ENCODE results near the gene TTC13. TPM values are rescaled to one million over a fixed set of nuclear protein-coding genes. Genes with fewer than 3 reads are reported as not detected.

The TTC13 gene
- total RNA-seq, 3 donors from 2014 or later: 20.5 to 26.6 (median 22.0) TPM

DNA sequence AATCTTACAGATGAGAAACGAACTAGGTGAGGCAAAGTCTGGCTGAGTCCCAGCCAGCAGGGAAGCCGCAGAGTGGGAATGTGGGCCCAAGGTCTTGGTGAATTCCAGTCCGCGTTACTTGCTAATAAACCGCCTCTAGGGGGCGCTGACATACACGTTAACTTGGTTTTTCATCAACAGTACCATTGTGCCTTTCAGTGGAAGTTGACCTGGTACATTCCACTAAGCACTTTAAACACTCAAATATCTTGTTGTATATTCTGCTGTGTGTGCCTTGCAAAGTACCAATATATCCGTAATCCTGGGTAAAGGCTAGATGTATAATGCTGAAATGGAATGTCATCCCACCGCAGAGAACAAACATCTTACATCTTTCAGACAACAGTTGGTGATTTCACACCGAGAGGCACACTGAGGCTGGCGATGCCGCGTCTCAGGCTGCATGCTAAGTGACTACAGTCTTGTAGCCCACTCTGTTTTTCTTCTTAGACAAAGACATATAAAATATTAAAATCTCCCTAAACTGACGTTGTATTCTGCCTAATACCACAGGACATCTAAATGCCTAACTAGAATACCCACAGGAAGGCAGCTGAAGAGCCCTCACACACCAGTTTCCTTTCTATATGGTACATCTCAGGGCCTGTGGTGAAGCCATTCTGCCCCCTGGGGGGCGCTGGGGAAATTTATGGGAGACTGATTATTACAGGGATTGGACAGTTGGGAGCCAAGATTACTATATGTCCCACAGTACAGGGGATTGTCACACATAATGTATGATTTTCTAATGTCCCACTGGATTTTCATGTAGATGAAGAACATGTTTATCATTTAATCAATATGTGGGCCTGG is 61.2 kb downstream of the TTC13 start:
- Histone ChIP-seq H3K36me3 (no peaks in the 10 kb centered on the region), H3K27ac (no peak overlapping the region), H3K27me3 (no peaks in the 10 kb centered on the region), H3K4me1 (no peaks in the 10 kb centered on the region), H3K4me3 (no peak overlapping the region), H3K9me3 (no peaks in the 10 kb centered on the region)
- no peak for TF ChIP-seq POLR2A (IDR thresholded peaks at IDR 0.05)
- TF ChIP-seq, protein P1, sequence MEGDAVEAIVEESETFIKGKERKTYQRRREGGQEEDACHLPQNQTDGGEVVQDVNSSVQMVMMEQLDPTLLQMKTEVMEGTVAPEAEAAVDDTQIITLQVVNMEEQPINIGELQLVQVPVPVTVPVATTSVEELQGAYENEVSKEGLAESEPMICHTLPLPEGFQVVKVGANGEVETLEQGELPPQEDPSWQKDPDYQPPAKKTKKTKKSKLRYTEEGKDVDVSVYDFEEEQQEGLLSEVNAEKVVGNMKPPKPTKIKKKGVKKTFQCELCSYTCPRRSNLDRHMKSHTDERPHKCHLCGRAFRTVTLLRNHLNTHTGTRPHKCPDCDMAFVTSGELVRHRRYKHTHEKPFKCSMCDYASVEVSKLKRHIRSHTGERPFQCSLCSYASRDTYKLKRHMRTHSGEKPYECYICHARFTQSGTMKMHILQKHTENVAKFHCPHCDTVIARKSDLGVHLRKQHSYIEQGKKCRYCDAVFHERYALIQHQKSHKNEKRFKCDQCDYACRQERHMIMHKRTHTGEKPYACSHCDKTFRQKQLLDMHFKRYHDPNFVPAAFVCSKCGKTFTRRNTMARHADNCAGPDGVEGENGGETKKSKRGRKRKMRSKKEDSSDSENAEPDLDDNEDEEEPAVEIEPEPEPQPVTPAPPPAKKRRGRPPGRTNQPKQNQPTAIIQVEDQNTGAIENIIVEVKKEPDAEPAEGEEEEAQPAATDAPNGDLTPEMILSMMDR (IDR thresholded peaks at IDR 0.05): peak in 2 of 3 donors; percentile 47 to 57
- intact Hi-C loops (cut with DNase I; ENCODE audit: low total_unique reads): loop anchor here (5.0 kb wide), 1 partner anchor 560 kb away; no protein-coding TSS in a partner anchor
- peak; percentile 27 to 59 for DNase-seq (ENCODE audit: low spot score in 2 of 2)

DNA sequence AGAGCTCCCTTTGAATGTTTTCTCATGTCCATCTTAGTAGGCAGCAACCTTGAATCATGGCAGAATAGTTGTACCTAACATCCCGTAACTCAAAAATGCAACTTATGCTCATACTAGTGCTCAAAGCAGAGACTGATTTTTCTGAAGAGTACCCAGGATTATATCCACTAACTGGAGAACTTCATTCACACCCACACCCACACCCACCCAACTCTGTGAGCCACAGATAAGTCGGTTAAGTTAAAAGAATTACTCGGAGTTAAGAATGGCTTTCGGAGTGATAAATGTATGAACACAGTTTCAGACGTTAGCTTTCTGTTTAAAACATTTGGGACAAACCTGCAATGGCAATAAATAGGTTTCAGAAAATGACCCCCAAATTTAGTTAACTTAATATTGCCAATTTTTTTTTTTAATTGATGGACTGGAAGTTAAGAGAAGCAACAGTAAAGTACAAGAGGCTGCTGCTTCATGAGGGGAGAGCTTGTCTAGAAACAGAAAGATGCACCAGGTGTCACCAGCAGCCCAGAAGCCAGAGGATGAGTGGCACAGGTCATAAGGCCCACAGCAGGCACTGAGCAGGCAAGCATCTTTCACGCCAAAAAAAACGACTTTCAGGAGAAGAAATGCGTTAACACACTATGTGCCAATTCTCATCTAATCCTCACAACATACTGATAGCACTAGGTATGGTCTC is 61.9 kb downstream of the TTC13 start:
- intact Hi-C loops (cut with DNase I; ENCODE audit: low total_unique reads): loop anchor here (5.0 kb wide), 1 partner anchor 559 kb away; no protein-coding TSS in a partner anchor
- DNase-seq (ENCODE audit: low spot score in 2 of 2): no peak
- no peaks in the 10 kb centered on the region for H3K4me1 ChIP-seq
- no peaks in the 10 kb centered on the region for H3K9me3 ChIP-seq
- H3K4me3 ChIP-seq: no peak overlapping the region
- H3K36me3 ChIP-seq: no peaks in the 10 kb centered on the region
- TF ChIP-seq POLR2AphosphoS5 (IDR thresholded peaks at IDR 0.05): no peak
- no peak for TF ChIP-seq POLR2A (IDR thresholded peaks at IDR 0.05)
- TF ChIP-seq, protein P1 (IDR thresholded peaks at IDR 0.05): no peak
- H3K27ac ChIP-seq: no peak overlapping the region
- H3K27me3 ChIP-seq: no peaks in the 10 kb centered on the region

DNA sequence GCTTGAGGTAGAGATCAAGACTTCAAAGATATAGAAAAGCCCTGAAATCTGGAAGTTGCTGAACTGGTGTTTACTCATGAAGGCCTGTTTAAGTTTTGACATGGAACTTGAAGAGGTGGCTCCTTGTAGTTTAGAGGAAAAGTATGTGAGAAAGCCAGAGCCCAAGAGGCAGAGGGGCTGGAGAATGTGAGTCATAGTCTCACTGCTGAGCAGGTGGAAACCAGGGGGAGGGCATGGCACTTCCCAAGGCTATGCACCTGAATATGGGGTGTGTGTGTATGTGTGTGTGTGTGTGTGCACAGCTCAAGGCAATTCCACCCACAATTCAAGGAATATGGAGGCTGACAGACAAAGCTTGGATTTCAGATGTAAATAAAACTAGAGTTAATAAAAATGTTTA is 63.6 kb downstream of the TTC13 start:
- no peaks in the 10 kb centered on the region for H3K4me1 ChIP-seq
- no peaks in the 10 kb centered on the region for H3K36me3 ChIP-seq
- no peak overlapping the region for H3K4me3 ChIP-seq
- no peak for DNase-seq (ENCODE audit: low spot score in 2 of 2)
- no peak overlapping the region for H3K27ac ChIP-seq
- no peak for TF ChIP-seq POLR2AphosphoS5 (IDR thresholded peaks at IDR 0.05)
- no peaks in the 10 kb centered on the region for H3K9me3 ChIP-seq
- intact Hi-C loops (cut with DNase I; ENCODE audit: low total_unique reads): loop anchor here (5.0 kb wide), 1 partner anchor 558 kb away; no protein-coding TSS in a partner anchor
- H3K27me3 ChIP-seq: no peaks in the 10 kb centered on the region

DNA sequence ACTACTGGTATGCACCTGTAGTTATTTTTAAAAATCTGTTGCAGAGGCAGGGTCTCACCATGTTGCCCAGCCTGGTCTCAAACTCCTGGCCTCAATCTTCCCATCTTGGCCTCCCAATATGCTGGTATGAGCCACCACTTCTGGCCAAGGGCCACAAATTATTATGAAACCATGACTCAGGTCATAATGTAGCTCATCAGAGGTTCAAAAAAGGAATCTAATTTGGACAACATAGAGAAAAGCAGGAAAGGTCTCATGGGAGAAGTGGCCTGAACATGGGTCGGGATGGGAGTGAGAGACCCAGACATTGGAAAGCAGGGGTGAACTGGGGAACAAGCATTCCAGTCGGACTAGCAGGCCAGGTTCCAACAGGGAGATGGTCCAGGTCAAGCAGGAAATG is 65.2 kb downstream of the TTC13 start:
- DNase-seq (ENCODE audit: low spot score in 2 of 2): no peak
- Histone ChIP-seq H3K27ac (peak overlapping the region; percentile 27 to 35), H3K9me3 (no peaks in the 10 kb centered on the region), H3K4me3 (no peak overlapping the region), H3K27me3 (no peaks in the 10 kb centered on the region), H3K36me3 (no peaks in the 10 kb centered on the region), H3K4me1 (no peaks in the 10 kb centered on the region)
- TF ChIP-seq POLR2A (IDR thresholded peaks at IDR 0.05) (no peak), POLR2AphosphoS5 (IDR thresholded peaks at IDR 0.05) (no peak)
- TF ChIP-seq, protein P1 (IDR thresholded peaks at IDR 0.05): no peak
- intact Hi-C loops (cut with DNase I; ENCODE audit: low total_unique reads): no loop called here

DNA sequence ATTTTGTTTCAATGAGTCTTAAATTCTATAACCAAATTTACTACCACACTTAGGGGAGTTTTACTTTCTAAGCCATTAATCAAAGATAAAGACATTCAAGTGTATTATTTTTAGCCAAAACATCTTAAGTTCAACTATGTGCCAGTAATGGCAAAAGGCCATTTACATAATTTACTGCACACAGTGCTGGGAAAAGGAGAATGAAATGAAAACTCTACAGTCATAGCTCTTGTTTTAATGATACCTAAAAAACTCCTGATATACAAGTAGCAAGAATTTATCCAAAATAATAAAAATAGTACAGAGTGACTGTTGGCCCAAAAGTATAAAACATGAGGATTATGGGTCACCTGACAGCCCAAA is 67.9 kb downstream of the TTC13 start:
- H3K9me3 ChIP-seq: no peaks in the 10 kb centered on the region
- no peaks in the 10 kb centered on the region for H3K4me1 ChIP-seq
- intact Hi-C loops (cut with DNase I; ENCODE audit: low total_unique reads): no loop called here
- H3K27ac ChIP-seq: peak overlapping the region; percentile 37 to 49
- DNase-seq (ENCODE audit: low spot score in 2 of 2): no peak
- H3K36me3 ChIP-seq: no peaks in the 10 kb centered on the region
- no peak overlapping the region for H3K4me3 ChIP-seq
- no peaks in the 10 kb centered on the region for H3K27me3 ChIP-seq
- TF ChIP-seq POLR2AphosphoS5 (IDR thresholded peaks at IDR 0.05): no peak
- TF ChIP-seq, protein P1 (IDR thresholded peaks at IDR 0.05): no peak
- TF ChIP-seq POLR2A (IDR thresholded peaks at IDR 0.05): no peak

All from breast epithelium (tissue), 4 donors.